Measurements from ENCODE around the gene SASH1.
"Not testable (repeated sequence)": the region's sequence is repeated elsewhere in the genome, so short reads cannot be mapped to it uniquely, and the experiment has no call there.

Gene SASH1

DNA sequence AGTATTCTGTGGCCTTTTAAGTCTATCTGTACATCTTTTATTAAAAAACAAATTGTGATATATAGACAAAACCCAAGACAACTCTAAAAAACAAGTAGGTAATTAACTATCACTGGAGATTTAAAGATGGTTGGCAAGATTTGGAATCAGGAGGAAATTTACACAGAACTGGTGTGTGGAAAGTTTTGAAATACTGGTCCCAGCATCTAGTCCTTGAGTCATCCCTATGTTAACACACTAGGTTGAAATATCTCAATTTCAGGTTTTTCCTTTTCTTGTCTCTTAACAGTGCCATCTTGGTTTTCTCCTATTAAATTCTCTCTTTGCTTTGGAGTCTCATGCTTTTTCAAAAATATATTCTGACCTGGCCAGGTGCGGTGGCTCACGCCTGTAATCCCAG is 27.5 kb downstream of the SASH1 start:
- no peak for FAIRE-seq

DNA sequence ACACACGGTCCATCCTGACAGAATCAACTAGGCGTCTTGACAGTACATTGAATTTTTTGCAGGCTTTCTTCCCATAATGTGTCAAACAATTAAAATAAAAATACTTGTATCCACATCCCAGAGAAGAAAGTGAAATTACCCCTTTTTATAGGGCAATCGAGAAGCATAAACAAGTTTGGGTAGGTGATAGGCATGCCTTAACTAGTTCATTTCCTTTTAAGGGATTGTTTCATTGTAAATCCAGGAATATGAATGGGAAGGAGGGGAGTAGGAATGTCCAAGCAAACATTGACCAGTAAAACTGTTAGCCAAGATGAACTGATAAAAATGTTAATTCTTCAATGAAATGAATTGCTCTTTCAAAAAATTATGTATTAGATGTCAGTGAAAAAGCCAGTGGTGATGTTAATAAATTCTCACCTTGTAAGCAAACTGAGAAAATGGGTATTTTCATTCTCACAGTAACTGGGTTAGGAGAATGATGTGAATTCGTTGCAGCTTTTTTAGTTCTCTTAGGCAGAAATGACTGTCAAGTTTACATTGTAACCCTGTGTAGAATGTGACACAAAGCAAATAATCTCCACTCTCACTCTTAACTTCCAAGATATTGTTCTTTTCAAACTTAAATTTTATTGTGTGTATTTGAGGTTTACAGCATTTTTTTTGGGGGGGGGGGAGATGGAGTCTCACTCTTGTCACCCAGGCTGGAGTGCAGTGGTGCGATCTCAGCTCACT is 31.6 kb downstream of the SASH1 start:
- FAIRE-seq, result no peak

DNA sequence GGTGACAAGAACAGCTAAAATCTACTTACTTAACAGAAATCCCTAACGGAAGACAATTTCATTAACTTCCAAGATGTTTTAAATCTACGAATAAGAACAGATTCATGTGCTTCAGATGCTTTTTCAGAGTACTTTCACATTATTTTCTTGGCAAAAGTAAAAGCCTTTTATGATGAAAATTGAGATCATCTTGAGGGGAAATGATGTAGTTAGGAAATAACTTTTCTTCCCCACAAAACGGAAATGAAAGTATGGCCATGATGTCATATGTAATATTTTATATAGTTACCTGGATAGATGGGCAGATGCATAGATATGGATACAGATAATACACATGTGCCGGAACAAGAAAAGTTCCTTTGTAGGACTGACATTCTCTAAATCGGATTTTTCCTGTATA is 32.8 kb downstream of the SASH1 start:
- no peak for FAIRE-seq

DNA sequence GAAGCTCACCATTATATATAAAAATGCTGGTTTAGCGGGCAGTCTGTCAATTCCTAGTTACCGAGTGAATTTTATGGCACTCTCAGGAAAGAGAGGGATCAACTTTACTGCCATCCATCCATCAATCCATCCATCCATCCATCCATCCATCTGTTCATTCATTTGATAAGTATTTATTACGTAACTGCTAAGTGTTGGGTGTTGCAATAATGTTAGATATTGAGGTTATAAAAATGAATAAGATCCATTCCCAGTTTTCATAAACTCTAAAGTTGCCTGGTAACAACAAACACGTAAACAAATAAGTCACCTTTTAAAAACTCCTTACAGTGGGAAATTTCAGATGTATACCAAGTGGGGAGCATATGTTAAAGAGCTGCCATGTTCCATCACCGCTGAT is 36.8 kb downstream of the SASH1 start:
- FAIRE-seq, result no peak

DNA sequence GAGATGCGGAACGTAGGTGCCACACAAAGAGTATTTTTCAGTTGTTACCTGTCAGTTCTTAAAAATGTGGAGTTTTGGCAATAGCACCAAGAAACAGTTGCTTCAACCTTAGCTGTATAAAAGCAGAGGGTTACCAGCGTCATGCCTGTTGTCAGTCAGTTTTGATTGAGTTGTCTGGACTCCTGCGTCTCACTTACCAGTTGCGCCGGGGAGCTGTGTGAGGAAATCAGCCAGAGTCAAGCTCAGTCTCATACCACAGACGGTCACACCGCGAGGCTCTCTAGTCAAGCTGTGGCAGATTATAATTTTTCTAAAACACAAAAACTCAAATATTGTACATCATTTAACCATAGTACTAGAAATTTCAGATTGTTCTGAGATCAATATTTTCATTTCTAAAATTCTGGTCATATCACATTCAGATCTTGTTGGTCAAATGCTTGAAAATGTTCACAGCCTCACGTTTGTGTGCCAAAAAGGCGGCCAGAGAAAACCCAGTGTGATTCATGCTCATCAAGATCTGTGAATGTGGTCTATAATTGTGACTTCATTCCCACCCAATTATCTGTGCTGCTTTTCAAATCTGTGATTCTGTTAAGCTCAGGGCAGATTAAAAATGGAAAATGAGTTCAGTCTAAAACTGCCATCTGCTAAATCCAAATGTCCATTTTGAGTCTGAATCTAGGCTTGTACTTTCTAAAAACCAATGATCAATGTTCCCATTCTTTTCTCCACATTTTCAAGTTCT is 37.5 kb downstream of the SASH1 start:
- no peak for FAIRE-seq

DNA sequence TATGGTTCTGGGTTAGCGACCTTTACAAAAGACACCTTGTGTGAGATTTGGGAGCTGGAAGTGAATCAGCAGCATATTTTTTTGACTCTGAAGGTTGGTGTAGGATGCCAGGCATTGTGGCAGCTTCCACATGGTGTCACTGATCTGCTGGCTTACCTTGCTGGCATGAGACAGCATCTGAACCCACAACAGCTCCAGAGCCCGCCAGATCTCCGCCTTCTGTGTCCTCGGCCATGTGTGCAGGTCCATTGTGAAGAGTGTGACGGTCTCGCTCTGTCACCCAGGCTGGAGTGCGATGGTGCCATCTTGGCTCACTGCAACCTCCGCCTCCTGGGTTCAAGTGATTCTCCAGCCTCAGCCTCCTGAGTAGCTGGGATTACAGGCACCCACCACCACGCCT is 39.4 kb downstream of the SASH1 start:
- FAIRE-seq, result not testable (repeated sequence)

DNA sequence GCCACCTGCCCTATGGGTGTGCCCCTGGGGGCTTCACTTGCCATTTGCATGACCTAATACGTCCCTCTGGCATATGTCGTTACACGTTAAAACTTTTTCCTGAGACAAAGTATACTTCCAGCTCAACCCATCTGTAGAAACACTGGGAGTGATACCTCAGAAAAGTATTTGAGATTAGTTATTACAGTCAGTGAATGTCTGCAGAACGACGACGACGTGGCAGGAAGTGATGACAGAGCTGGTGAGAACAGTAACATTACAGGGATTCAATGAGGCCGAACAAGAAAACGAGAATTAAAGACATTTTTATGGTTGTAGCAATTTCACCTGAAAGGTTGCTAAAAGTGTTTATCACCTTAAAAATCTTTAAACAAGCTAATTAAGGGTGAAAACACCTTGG is 40.2 kb downstream of the SASH1 start:
- no peak for FAIRE-seq

DNA sequence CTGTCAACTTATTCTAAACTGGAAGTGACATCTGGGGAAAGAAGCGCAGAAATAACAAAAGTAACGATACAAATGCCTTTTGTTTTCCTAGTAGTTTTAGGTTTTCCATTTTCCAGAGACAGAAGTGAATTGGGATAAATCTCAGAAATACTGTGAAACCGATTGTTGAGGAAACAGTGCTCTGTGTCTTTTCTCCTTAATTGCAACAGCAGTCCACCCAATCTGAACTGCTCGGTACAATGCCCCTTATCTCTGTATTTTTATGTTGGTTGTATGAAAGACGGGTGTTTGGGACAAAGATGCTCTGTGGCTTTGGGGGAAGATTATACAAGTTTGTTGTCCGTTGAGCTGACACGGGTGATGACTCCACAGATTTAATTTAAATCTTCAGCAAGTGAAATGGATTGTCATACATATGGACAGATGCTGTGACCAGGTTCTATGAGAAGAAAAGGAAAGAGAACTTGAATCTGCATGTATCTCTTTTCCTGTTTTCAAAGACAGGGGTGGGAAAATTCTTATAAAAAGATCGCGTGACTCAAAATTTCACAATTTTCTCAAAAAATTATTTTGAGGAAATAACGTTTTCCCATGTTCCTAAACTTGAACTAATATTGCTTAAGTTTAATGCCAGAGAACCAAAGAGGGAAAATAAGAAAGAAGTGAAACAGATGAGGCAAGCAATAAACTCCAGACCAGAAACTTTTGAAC is 41.2 kb downstream of the SASH1 start:
- FAIRE-seq, result no peak

DNA sequence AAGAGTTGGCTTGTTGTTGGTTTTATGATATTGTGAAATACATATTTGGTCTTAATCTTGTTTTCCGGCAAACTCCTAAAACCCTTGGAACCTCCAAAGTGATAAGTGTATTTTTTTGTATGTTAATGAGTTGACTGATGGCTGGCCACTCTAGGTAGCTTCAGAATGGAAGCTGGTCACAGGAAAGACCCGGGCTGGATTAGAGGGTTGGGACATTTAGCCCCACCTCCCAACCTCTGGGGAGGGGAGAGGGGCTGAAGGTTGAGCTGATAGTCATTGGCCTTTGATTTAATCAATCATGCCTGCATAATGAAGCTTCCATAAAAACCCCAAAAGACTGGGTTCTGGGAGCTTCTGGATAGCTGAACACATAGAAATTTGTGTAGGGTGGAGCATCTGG is 42.7 kb downstream of the SASH1 start:
- no peak for FAIRE-seq

DNA sequence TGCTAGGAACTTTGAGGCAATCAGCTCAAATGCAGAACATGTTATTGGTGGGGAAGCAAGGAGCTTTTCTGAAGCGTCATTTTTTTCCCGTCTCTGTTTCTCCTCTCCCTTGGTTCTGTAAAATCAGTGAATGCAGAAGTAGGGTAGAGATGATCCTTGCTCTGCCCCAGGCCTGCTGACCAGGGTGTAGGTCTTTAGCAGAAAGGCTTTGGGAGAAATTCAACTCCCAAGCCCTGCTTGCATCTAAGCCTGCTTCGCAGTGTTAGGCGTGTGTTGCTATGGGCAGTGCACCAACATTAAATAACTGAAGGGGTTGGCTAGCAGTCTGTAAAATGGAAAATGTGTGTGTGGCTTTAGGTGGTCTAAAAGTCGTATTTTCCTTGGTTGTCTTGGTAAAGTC is 45.9 kb downstream of the SASH1 start:
- no peak for FAIRE-seq

DNA sequence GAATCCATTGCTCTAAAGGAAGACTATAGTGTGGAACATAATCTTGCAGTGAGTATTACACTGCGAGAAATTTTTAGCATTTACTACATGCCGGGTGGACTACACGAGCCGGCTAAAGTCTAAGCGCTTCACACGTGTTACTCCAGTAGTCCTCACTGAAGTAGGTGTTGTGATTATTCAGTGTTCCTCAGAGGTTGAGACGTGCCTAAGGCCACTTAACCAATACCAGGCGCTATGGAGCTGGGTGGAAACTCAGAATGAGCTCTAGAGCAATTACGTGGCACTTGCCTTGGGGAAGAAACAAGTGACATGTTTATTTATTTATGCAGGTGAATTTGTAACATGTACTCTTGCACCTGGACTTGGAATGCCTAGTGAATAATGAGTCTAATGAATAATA is 46.4 kb downstream of the SASH1 start:
- FAIRE-seq, result no peak

DNA sequence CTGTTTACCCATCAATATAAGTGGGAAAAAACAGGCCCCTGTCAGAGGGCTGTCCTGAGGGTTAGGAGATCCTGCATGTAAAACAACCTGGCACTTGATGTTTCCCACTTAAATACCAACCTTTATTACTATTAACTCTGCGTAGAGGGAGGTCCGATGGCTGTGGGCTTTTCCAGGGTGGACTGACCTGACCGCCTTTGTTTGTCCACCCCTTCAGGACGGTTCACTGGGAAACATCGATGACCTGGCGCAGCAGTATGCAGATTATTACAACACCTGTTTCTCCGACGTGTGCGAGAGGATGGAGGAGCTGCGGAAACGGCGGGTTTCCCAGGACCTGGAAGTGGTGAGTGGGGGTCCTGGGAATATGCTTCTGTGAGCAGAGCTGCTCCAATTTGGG is 47.3 kb downstream of the SASH1 start:
- FAIRE-seq, result no peak

DNA sequence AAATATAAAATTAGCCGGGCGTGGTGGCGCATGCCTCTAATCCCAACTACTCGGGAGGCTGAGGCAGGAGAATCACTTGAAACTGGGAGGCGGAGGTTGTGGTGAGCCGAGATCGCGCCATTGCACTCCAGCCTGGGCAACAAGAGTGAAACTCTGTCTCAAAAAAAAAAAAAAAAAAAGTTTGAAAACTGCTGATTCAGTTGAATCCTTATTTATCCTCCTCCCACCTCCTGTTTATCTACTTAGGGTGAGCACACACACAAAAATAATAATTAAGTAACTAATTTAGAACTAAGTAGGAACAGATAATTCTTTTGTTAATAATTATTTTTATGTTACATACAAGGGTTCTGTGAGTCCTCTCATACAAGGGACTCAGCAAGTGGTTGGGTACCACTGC is 49.5 kb downstream of the SASH1 start:
- not testable (repeated sequence) for FAIRE-seq

DNA sequence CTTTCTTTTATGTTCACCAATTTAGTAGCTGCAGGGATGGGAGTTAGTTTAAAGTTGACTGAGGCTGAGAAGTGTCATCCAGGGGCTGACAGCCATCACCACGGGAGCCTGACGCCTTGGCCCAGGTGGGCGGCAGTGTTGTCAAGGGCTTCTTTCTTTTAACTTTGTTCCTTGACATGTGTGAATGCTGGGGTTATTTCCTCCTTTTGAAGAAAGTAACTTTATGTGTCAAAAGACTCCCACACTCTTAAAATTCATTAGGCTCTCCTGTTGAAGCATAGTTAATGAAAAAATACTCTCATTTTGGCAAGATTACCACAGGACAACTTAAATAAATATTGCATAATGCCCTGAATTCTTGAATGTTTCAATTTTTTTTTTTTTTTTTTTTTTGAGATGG is 50.0 kb downstream of the SASH1 start:
- FAIRE-seq, result no peak

DNA sequence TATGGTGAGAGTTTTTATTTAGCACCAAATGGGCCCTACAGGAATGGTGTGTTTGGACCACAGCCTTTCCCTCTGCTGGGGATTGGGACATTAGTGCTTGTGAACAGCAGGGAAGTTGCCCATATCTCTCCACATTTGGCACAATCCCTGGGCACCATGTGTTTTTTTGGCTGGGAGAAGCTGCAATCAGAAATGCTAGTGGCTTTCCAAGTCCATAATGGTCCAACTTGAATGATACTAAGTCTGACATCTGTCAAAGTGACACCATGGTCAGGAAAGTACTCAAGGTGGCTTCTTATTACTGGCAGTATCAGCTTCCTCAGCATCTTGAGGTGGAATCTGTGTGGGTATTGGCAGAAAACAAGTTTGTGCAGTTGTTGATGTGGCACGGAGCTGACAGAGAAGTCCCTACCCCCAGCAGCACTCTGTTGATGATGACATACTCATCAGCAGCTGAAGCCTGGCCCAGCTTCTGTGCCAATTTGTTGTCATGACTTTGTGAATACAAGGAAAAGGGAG is 53.0 kb downstream of the SASH1 start:
- FAIRE-seq, result no peak

DNA sequence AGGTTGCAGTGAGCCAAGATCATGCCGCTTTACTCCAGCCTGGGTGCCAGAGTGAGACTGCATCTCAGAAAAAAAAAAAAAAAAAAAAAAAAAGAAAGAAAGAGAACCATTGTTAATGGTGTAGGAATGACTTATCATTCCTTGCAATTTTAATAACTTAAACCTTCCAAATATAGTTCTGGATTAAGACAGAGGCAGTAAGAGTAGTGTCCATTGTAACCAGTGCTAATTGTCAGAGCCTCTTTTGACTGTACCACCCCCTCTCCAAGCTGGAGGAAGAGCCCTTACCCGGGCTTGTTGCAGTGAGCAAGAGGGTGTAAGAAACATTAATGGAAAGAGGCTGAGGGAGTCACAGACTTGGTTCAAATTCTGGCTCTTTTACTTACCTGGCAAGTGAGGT is 53.8 kb downstream of the SASH1 start:
- no peak for FAIRE-seq

DNA sequence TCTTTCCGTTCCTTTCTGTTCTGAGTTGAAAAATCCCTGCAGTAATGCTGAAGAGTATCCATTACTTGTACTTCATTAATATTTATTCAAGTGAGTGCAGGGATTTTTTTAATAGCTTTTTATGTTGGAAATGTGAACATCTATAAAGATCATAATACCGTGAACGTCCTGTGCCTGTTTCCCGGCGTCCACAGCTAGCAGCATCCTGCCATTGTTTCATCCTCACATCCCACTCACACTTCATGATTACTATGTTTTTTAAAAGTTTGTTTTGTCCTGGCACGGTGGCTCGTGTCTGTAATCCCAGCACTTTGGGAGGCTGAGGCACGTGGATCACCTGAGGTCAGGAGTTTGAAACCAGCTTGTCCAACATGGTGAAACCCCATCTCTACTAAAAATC is 54.3 kb downstream of the SASH1 start:
- no peak for FAIRE-seq

DNA sequence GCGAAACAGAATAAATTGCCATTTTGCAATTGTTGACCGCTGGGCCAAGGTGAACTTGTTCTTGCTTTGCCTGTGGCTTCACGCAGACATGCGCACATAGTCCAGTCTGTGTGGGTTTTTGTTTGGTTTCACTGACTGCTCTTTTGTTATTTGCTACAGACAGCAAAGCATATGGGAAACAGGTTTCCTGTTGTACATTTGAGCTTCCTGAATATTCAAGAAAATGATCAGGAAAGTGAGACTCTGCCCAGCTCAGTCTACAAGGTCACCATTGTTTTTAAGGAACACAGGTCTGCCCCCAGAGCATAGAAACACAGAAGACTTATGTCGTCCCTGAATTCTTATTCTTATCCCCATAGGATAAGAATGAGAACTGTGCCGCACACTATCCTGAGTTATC is 55.6 kb downstream of the SASH1 start:
- no peak for FAIRE-seq

DNA sequence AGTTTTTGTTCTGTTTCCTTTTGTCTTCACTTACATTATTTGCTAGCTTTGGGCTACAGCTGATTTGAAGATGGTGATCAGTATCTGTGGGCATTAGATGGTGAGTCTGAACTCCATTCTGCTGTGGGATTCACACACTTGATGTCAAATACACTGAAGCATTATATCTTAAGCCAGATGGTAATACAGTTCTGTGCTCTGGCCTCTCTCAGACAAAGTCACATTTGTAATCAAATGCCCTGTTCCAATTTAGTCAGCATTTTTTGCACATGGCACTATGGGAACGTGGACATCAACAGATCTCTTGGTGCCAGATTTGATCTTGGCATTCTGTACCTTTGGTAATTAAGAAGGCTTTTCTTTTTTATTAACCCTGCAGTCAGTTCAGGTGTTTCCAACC is 56.0 kb downstream of the SASH1 start:
- no peak for FAIRE-seq

DNA sequence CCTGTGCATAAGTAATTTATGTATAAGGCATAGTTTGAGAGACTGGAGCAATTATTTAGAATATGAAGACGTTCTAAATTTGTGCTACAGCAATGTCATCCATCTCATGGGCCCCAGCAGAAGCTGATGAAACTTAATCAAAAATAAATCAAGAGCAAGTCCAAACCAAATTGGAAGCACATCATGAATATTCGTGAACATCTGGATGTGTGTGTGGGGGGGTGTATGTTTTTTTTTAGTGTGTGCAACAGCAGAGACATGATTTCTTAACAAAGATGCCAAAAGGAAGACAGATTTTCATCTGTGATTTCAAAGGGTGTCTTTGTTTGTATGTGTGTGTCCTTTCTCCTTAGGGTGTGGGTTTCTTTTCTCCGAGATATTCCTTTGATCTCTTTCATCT is 58.9 kb downstream of the SASH1 start:
- no peak for FAIRE-seq

DNA sequence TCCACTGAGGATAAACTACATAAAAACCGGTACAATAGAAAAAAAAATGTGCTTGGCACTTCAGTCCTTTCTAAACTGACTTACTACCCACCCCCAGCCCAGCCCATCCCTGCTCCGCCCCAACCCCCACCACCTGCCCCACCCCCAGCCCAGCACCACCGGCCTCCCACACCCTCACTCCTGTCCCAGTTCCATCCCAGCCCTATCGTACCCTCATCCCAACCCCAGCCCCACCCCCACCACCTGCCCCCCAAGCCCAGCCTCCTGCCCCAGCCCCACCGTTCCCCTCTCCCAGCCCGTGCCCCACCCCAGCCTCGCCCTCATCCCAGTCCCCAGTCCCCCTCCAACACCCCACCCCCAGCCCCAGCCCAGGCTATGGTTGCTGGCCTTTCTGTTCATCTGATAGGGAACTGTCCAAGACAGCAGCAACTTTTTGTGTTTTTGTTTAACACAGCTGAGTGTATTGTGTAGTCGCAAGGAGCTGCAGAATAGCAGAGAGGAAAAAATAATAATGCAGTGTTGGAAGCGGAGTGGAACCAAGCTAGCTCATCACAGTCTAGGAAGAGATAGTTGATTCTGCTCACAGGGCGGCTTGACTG is 61.9 kb downstream of the SASH1 start:
- FAIRE-seq, result no peak

DNA sequence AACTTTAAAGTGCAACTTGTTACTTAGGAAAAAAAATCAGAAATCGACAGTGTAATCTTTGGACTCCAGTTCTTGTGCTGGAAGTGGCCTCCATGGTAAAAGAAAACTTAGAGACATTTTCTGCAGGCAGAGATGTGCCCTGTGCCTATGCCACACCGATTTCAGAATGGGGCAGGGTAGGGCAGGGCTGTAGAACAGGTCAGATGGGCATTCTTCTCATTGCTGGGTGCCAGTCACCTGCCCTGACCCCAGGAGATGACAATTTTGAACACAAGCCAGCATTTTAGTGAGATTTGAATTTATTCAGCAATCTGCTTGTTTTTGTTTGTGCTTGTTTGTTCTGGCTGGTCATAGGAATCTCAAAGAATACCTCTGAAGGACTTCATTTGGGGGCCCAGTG is 63.3 kb downstream of the SASH1 start:
- FAIRE-seq, result no peak

DNA sequence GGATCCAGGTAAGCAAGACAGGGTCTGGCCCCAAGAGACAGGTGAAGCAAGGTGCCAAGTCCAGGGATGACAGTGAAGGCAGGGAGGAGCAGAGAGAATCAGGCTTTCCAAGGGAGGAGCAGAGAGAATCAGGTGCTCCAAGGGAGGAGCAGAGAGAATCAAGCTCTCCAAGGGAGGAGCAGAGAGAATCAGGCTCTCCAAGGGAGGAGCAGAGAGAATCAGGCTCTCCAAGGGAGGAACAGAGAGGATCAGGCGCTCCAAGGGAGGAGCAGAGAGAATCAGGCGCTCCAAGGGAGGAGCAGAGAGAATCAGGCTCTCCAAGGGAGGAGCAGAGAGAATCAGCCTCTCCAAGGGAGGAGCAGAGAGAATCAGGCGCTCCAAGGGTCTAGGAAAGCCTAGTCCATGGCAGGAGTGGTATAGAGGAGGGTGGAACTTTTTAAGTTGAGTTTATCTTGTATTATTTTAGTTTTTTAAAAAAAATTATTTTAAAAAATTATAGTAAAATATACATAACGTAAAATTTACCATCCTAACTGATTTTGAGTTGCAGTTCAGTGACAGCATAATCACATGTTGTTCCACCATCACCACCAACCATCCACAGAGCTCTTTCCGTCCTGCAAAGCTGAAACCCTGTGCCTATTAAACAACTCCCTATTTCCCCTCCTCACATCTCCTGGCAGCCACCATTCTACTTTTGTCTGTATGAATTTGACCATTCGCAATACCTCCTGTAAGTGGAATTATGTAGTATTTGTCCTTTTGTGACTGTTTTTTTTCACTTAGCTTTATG is 64.1 kb downstream of the SASH1 start:
- no peak for FAIRE-seq
